Pancreas (tissue), 10 donors: Measurements from ENCODE around the gene USP34. TPM values are rescaled to one million over a fixed set of nuclear protein-coding genes. Genes with fewer than 3 reads are reported as not detected.

Experiments used
- ATAC-seq, 4 donors: fragments of 200-7000 bp; cut with Tn5 transposase; one replicate each; pipeline versions ENCODE4 v1.8.0 to v1.9.1; 2020; ENCODE audit warnings: mild to moderate bottlenecking in 4 of 4, moderate library complexity in 4 of 4
- DNase-seq, 6 donors: peaks; one replicate each; pipeline ENCODE4 v3.0.0-alpha.2; 2020
- FAIRE-seq: peaks from 2 replicates; lab custom pipeline; 2012; peaks lifted over from hg19 to GRCh38; lab: Jason Lieb, UNC
- H3K27ac ChIP-seq, 4 donors: fragments of 200-600 bp; sonication (generic); 1 replicate in 3 of 4; 2 replicates in 1 of 4; pipeline versions ENCODE4 v1.5.0 to v1.8.0; 2020
- H3K27me3 ChIP-seq, 4 donors: fragments of 200-600 bp; one replicate each; pipeline ENCODE4 v1.8.0; 2021
- H3K36me3 ChIP-seq, 3 donors: fragments of 200-600 bp; sonication (generic) in 1 of 3; one replicate each; pipeline versions ENCODE4 v1.5.0 to v1.8.0; 2020 to 2021
- H3K4me1 ChIP-seq, 3 donors: fragments of 200-600 bp; one replicate each; pipeline ENCODE4 v1.8.0; 2021
- H3K4me3 ChIP-seq, 4 donors: fragments of 200-600 bp; sonication (generic) in 2 of 4; one replicate each; pipeline versions ENCODE4 v1.5.0 to v1.8.0; 2020 to 2021
- H3K9me3 ChIP-seq, 4 donors: fragments of 200-600 bp; one replicate each; pipeline ENCODE4 v1.8.0; 2021
- WGBS, 2 donors: extraction: QIAGEN DNeasy Blood & Tissue Kit; methylation state at CpG; one replicate each; pipeline ENCODE4 v1.1.7; 2013; 5-methylcytosine and 5-hydroxymethylcytosine counted together
- intact Hi-C, 3 donors: fragments of 100-400 bp; cut with DNase I; formaldehyde crosslinking; loops; one replicate each; pipeline versions ENCODE4 v1.11.1 to v1.14.2; 2022
- polyA plus RNA-seq, 2 donors: library from polyadenylated mRNA; stranded (reverse); fragments of 200-250 nt; gene quantifications; one replicate each; pipeline ENCODE4 v1.2.3, GENCODE V29; 2013
- total RNA-seq, 6 donors: library from RNA; stranded (reverse); fragmentation: NEBNext Ultra II Directional in 4 of 6; extraction: Animal tissue kit (Norgen Biotek cat#: 25700) in 4 of 6; gene quantifications; one replicate each; pipeline versions ENCODE4 v1.2.1 to v1.2.4, GENCODE V29; 2021 to 2023
- TF ChIP-seq, protein P1 (sequence below), 4 donors: fragments of 200-600 bp; sonication (generic) in 3 of 4; IDR thresholded peaks; one replicate each; pipeline versions ENCODE4 v1.5.0 to v1.8.0; 2021; ENCODE audit warnings: antibody characterized with exemption in 4 of 4
- donor health status: healthy with polysubstance abuse.
- donor health status: DM: no; HTN: no; CAD: no; lungs with moderate emphysema.
- donor health status: DM: no; HTN: no; CAD: no.
- donor health status: control.
- donor health status: control.
- donor health status: Bipolar disorder and iron deficiency.
- donor health status: DM: yes; HTN: yes; CAD: no.
- donor health status: DM: no; HTN: no; CAD: no.
- donor health status: DM: no; HTN: no; CAD: no.
- donor health status: DM: yes; HTN: yes; CAD: no.

The USP34 gene
- total and polyA plus RNA-seq, 8 donors = 30.0 to 58.9 (median 45.1) TPM

DNA sequence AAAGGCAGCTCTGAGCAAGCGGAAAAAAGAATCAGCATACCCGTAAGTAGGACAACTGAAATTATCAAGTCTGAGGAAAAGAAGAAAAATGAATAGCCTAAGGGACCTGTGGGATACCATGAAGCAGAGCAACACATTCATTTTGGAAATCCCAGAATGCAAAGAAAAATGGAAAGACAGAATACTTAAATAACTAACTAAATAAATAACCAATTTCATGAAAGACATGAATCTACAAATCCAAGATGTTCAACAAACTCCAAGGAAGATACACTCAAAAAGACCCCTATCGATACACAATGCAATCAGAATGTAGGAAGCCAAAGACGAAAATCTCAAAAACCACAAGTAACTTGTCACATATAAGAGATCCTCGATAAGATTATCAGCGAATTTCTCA, 117.0 kb downstream of the USP34 start:
- Histone ChIP-seq H3K4me1 (peaks cover 0 to 13% (median 0%) of the 10 kb centered on the region in 3 donors), H3K4me3 (no peak overlapping the region), H3K36me3 (no peaks in the 10 kb centered on the region), H3K9me3 (no peaks in the 10 kb centered on the region), H3K27me3 (no peaks in the 10 kb centered on the region), H3K27ac (no peak overlapping the region)
- intact Hi-C loops = no loop called here
- WGBS, 2 donors = 98% methylated on average over 6 of the region's 6 CpGs
- FAIRE-seq (no peak), DNase-seq (no peak), ATAC-seq (no peak)
- TF ChIP-seq, protein P1, sequence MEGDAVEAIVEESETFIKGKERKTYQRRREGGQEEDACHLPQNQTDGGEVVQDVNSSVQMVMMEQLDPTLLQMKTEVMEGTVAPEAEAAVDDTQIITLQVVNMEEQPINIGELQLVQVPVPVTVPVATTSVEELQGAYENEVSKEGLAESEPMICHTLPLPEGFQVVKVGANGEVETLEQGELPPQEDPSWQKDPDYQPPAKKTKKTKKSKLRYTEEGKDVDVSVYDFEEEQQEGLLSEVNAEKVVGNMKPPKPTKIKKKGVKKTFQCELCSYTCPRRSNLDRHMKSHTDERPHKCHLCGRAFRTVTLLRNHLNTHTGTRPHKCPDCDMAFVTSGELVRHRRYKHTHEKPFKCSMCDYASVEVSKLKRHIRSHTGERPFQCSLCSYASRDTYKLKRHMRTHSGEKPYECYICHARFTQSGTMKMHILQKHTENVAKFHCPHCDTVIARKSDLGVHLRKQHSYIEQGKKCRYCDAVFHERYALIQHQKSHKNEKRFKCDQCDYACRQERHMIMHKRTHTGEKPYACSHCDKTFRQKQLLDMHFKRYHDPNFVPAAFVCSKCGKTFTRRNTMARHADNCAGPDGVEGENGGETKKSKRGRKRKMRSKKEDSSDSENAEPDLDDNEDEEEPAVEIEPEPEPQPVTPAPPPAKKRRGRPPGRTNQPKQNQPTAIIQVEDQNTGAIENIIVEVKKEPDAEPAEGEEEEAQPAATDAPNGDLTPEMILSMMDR (IDR thresholded peaks at IDR 0.05) = no peak

DNA sequence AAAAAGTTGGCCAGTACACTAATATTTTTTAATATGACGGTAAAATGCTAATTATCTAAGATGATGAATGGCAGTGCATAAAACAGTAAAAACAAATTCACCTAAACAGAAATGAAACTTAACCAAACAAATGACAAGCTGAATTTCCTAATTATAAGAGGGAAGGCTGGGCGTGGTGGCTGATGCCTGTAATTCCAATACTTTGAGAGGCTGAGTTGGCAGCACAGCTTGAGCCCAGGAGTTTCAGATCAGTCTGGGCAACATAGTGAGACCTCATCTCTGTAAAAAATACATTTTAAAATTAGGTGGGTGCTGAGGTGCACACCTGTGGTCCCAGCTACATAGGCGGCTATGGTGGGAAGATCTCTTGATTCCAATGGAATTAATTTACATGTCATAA, 120.1 kb downstream of the USP34 start:
- Histone ChIP-seq H3K36me3 (peaks cover 0 to 23% (median 4%) of the 10 kb centered on the region in 3 donors), H3K27ac (no peak overlapping the region), H3K4me3 (no peak overlapping the region), H3K9me3 (no peaks in the 10 kb centered on the region), H3K27me3 (no peaks in the 10 kb centered on the region), H3K4me1 (no peaks in the 10 kb centered on the region)
- TF ChIP-seq, protein P1 (IDR thresholded peaks at IDR 0.05) = no peak
- ATAC-seq (no peak), DNase-seq (no peak), FAIRE-seq (no peak)
- 65 to 66% methylated on average over 3 of the region's 3 CpGs for WGBS, 2 donors
- intact Hi-C loops = no loop called here

DNA sequence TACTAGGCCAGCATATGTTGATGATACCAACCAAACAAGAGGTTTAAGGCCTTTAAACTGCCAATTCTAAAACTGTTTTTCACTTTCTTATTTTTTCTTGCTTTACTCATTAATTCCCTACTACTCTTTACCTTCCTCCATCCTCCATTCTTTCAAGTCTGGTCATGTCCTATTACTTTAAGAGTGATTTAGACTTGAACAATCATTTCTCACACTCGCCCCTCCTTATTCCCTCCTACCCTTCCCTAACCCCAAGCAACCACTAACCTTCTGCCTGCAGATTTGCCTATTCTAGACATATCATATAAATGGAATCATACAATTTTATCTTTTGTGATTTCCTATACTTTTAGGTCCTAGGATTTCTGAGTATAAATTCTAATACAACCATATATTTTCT, 127.7 kb downstream of the USP34 start:
- no peak overlapping the region for H3K4me3 ChIP-seq
- FAIRE-seq (no peak), ATAC-seq (no peak), DNase-seq (no peak)
- H3K27ac ChIP-seq = no peak overlapping the region
- no peaks in the 10 kb centered on the region for H3K4me1 ChIP-seq
- intact Hi-C loops = no loop called here
- TF ChIP-seq, protein P1 (IDR thresholded peaks at IDR 0.05) = no peak
- 93 to 94% methylated on average over 1 of the region's 1 CpG for WGBS, 2 donors
- no peaks in the 10 kb centered on the region for H3K9me3 ChIP-seq
- peaks cover 0 to 44% (median 4%) of the 10 kb centered on the region in 3 donors for H3K36me3 ChIP-seq
- no peaks in the 10 kb centered on the region for H3K27me3 ChIP-seq

DNA sequence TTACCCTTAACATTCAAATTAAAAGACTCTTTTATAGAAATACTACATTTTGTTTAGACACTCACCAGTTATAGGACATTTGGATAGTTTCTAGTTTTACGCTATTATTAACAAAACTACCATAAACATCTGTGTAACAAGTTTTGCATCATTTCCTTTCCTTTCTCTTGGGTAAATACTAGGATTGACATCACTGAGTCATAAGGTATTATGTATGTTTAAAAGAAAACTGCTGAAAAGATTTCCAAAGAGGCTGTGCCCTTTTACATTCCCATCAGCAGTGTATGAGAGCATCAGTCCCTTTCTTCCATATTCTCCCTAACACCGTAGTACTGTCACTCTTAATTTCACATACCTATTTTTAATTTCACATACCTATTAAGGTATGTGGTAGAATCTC, 130.6 kb downstream of the USP34 start:
- Histone ChIP-seq H3K4me1 (no peaks in the 10 kb centered on the region), H3K27ac (no peak overlapping the region), H3K36me3 (peaks cover 0 to 28% (median 0%) of the 10 kb centered on the region in 3 donors), H3K9me3 (no peaks in the 10 kb centered on the region), H3K4me3 (no peak overlapping the region), H3K27me3 (no peaks in the 10 kb centered on the region)
- FAIRE-seq (no peak), ATAC-seq (no peak), DNase-seq (no peak)
- 97 to 100% methylated on average over 2 of the region's 2 CpGs for WGBS, 2 donors
- TF ChIP-seq, protein P1 (IDR thresholded peaks at IDR 0.05) = no peak
- intact Hi-C loops = no loop called here

DNA sequence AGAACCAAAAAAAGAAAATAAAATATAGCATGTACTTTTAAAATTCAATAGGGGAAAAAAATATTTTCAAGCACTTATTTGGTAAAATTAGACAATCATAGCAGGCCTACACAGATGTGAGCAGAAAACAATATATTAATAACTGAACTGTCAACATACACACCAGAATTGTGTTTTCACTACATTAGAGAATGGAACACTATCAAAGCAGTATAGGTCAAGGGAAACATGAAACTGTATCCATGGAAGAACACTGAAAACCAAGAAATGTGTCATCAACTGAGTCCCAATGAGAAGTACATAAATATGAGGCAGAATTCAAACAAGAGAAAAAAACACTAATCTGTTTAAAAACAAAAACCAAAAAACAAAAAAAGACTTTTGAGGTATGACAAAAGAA, 132.4 kb downstream of the USP34 start:
- DNase-seq (no peak), FAIRE-seq (no peak), ATAC-seq (no peak)
- intact Hi-C loops = no loop called here
- Histone ChIP-seq H3K27ac (no peak overlapping the region), H3K9me3 (no peaks in the 10 kb centered on the region), H3K4me3 (no peak overlapping the region), H3K36me3 (peaks cover 0 to 18% (median 0%) of the 10 kb centered on the region in 3 donors), H3K4me1 (no peaks in the 10 kb centered on the region), H3K27me3 (no peaks in the 10 kb centered on the region)
- TF ChIP-seq, protein P1 (IDR thresholded peaks at IDR 0.05) = no peak
